Nephron (organoid): ENCODE measurements around the gene DUSP18.

Experiments
- H3K27ac Mint-ChIP-seq, 3 experiments: 2 replicates each; pipeline ENCODE4 v1.8.0; 2020; ENCODE audit warnings: mixed read lengths in 3 of 3, mild to moderate bottlenecking in 2 of 3, moderate library complexity in 1 of 3
- H3K27me3 Mint-ChIP-seq: 2 replicates; pipeline ENCODE4 v1.8.0; 2021; ENCODE audit warnings: low read depth, mild to moderate bottlenecking, moderate library complexity, mixed read lengths
- H3K36me3 Mint-ChIP-seq: 2 replicates; pipeline ENCODE4 v1.8.0; 2020; ENCODE audit warnings: low read depth, mixed read lengths
- H3K4me1 Mint-ChIP-seq: 2 replicates; pipeline ENCODE4 v1.8.0; 2020; ENCODE audit warnings: mixed read lengths
- H3K4me3 Mint-ChIP-seq, 3 experiments: 2 replicates each; pipeline ENCODE4 v1.8.0; 2020; ENCODE audit warnings: mild to moderate bottlenecking in 3 of 3, mixed read lengths in 3 of 3, moderate library complexity in 2 of 3
- H3K9me3 Mint-ChIP-seq: 2 replicates; pipeline ENCODE4 v1.8.0; 2020; ENCODE audit warnings: mixed read lengths
- CTCF ChIP-seq, 3 experiments: fragments of 200-600 bp; sonication (generic); IDR thresholded peaks; one replicate each; pipeline ENCODE4 v1.5.0; 2021; ENCODE audit warnings: antibody characterized with exemption in 3 of 3; ENCODE audit not compliant: unreplicated experiment in 3 of 3

DUSP18 gene

GRCh38 chr22:30640839-30641430 is 26.7 kb downstream of the DUSP18 start:
- Mint-ChIP-seq H3K36me3 (peaks cover 4% of the 10 kb centered on the region), H3K4me1 (peaks cover 15% of the 10 kb centered on the region), H3K4me3 (no peak overlapping the region)

GRCh38 chr22:30640361-30640760 is 27.3 kb downstream of the DUSP18 start:
- Mint-ChIP-seq H3K27ac (no peak overlapping the region), H3K36me3 (peaks cover 4% of the 10 kb centered on the region), H3K27me3 (peaks cover 9% of the 10 kb centered on the region), H3K9me3 (no peaks in the 10 kb centered on the region), H3K4me3 (no peak overlapping the region), H3K4me1 (peaks cover 17% of the 10 kb centered on the region)
- TF ChIP-seq CTCF (IDR thresholded peaks at IDR 0.05; ENCODE audit: unreplicated experiment in 3 of 3): no peak

More at GRCh38 chr22:30640839-30641430, 26.7 kb downstream of the DUSP18 start:
- TF ChIP-seq CTCF (IDR thresholded peaks at IDR 0.05; ENCODE audit: unreplicated experiment in 3 of 3): no peak
- H3K27me3 Mint-ChIP-seq: peaks cover 9% of the 10 kb centered on the region
- no peaks in the 10 kb centered on the region for H3K9me3 Mint-ChIP-seq
- H3K27ac Mint-ChIP-seq: no peak overlapping the region

- Mint-ChIP-seq H3K27me3 (no peaks in the 10 kb centered on the region), H3K27ac (no peak overlapping the region), H3K36me3 (peaks cover 4% of the 10 kb centered on the region), H3K4me3 (peak overlapping the region; percentile 50 to 71 (median 65)), H3K4me1 (peaks cover 15% of the 10 kb centered on the region), H3K9me3 (no peaks in the 10 kb centered on the region)
- no peak for TF ChIP-seq CTCF (IDR thresholded peaks at IDR 0.05; ENCODE audit: unreplicated experiment in 3 of 3)
These were observed 30.0 kb downstream of the DUSP18 start for GRCh38 chr22:30637701-30638114.

GRCh38 chr22:30636226-30637077 is 31.2 kb downstream of the DUSP18 start:
- peaks cover 15% of the 10 kb centered on the region for H3K4me1 Mint-ChIP-seq
- H3K9me3 Mint-ChIP-seq: no peaks in the 10 kb centered on the region
- H3K27me3 Mint-ChIP-seq: no peaks in the 10 kb centered on the region
- no peak for TF ChIP-seq CTCF (IDR thresholded peaks at IDR 0.05; ENCODE audit: unreplicated experiment in 3 of 3)
- peak overlapping the region in 1 of 3 experiments; percentile 33 for H3K27ac Mint-ChIP-seq
- peaks cover 4% of the 10 kb centered on the region for H3K36me3 Mint-ChIP-seq
- H3K4me3 Mint-ChIP-seq: peak overlapping the region; percentile 79 to 84 (median 79)

GRCh38 chr22:30635273-30636225 is 32.1 kb downstream of the DUSP18 start, which contains the start of gene SLC35E4:
TSS of gene SLC35E4 (plus strand) at chr22:30635781. CDS start at chr22:30636451, 670 bp downstream.
- Mint-ChIP-seq H3K4me1 (peaks cover 15% of the 10 kb centered on the region), H3K27ac (peak within 1 kb of the TSS in 2 of 3 experiments; percentile 38 to 60), H3K9me3 (peaks cover 2% of the 10 kb centered on the region), H3K36me3 (peaks cover 4% of the 10 kb centered on the region), H3K27me3 (no peaks in the 10 kb centered on the region), H3K4me3 (peak within 1 kb of the TSS; percentile 79 to 84 (median 82))
- peak in 2 of 3 experiments; percentile 9 to 19 for TF ChIP-seq CTCF (IDR thresholded peaks at IDR 0.05; ENCODE audit: unreplicated experiment in 3 of 3)
